HL-60 (cell line): Measurements from ENCODE around the gene CD4.

Experiments used
- POLR2AphosphoS5 ChIP-seq: IDR thresholded peaks from 2 replicates; pipeline ENCODE4 v1.6.1; 2012; ENCODE audit warnings: low read depth
- TF ChIP-seq, protein P1 (sequence below): IDR thresholded peaks from one replicate; pipeline ENCODE4 v1.5.1; 2011; ENCODE audit warnings: low read length, control low read depth, inconsistent platforms; ENCODE audit not compliant: insufficient read depth
- TF ChIP-seq, protein P2 (sequence below): IDR thresholded peaks from 2 replicates; pipeline ENCODE4 v1.6.1; 2012; ENCODE audit warnings: low read depth; ENCODE audit not compliant: insufficient replicate concordance

- TF ChIP-seq, protein P1, sequence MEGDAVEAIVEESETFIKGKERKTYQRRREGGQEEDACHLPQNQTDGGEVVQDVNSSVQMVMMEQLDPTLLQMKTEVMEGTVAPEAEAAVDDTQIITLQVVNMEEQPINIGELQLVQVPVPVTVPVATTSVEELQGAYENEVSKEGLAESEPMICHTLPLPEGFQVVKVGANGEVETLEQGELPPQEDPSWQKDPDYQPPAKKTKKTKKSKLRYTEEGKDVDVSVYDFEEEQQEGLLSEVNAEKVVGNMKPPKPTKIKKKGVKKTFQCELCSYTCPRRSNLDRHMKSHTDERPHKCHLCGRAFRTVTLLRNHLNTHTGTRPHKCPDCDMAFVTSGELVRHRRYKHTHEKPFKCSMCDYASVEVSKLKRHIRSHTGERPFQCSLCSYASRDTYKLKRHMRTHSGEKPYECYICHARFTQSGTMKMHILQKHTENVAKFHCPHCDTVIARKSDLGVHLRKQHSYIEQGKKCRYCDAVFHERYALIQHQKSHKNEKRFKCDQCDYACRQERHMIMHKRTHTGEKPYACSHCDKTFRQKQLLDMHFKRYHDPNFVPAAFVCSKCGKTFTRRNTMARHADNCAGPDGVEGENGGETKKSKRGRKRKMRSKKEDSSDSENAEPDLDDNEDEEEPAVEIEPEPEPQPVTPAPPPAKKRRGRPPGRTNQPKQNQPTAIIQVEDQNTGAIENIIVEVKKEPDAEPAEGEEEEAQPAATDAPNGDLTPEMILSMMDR = no peak
- no peak for TF ChIP-seq POLR2AphosphoS5
- TF ChIP-seq, protein P2, sequence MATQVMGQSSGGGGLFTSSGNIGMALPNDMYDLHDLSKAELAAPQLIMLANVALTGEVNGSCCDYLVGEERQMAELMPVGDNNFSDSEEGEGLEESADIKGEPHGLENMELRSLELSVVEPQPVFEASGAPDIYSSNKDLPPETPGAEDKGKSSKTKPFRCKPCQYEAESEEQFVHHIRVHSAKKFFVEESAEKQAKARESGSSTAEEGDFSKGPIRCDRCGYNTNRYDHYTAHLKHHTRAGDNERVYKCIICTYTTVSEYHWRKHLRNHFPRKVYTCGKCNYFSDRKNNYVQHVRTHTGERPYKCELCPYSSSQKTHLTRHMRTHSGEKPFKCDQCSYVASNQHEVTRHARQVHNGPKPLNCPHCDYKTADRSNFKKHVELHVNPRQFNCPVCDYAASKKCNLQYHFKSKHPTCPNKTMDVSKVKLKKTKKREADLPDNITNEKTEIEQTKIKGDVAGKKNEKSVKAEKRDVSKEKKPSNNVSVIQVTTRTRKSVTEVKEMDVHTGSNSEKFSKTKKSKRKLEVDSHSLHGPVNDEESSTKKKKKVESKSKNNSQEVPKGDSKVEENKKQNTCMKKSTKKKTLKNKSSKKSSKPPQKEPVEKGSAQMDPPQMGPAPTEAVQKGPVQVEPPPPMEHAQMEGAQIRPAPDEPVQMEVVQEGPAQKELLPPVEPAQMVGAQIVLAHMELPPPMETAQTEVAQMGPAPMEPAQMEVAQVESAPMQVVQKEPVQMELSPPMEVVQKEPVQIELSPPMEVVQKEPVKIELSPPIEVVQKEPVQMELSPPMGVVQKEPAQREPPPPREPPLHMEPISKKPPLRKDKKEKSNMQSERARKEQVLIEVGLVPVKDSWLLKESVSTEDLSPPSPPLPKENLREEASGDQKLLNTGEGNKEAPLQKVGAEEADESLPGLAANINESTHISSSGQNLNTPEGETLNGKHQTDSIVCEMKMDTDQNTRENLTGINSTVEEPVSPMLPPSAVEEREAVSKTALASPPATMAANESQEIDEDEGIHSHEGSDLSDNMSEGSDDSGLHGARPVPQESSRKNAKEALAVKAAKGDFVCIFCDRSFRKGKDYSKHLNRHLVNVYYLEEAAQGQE = no peak
These were observed 73.7 kb downstream of the CD4 start for GRCh38 chr12:6863033-6863432.
